HG03442 (cell line): ENCODE results near the gene ASB10.

Experiments used
- ATAC-seq: cut with Tn5 transposase; IDR thresholded peaks from one replicate; pipeline ENCODE4 v1.9.1; 2021; ENCODE audit warnings: mild to moderate bottlenecking, moderate library complexity; ENCODE audit not compliant: unreplicated experiment

The ASB10 gene

DNA sequence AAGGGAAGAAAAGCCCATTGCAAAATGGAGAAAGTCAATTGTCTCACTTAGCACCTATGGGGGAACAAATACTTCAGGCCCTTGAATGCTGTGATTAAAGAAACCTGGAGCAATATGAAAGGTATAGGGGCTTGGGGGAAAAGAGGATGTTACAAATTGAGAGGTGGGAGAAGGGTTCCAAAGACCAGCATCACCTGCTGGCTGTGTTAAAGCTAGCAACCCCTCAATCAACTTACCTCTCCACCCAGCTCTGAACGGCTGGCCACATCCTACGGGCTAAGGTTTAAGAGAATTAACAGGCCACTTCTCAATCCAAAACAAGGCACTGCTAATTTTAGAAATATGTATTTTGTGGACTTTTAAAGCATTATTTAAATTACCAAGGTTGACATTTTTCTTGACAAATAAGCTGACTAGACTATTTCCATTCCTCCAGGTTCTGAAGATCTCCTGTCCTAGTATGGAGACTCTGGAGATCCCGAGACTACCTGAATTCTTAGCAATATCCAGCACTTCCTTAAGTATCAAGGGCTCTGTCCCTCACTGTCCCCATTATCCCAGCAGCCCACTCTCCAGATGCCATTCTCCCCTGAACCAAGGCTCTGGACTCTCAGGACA, 24.2 kb upstream of the ASB10 start:
- no peak for ATAC-seq

DNA sequence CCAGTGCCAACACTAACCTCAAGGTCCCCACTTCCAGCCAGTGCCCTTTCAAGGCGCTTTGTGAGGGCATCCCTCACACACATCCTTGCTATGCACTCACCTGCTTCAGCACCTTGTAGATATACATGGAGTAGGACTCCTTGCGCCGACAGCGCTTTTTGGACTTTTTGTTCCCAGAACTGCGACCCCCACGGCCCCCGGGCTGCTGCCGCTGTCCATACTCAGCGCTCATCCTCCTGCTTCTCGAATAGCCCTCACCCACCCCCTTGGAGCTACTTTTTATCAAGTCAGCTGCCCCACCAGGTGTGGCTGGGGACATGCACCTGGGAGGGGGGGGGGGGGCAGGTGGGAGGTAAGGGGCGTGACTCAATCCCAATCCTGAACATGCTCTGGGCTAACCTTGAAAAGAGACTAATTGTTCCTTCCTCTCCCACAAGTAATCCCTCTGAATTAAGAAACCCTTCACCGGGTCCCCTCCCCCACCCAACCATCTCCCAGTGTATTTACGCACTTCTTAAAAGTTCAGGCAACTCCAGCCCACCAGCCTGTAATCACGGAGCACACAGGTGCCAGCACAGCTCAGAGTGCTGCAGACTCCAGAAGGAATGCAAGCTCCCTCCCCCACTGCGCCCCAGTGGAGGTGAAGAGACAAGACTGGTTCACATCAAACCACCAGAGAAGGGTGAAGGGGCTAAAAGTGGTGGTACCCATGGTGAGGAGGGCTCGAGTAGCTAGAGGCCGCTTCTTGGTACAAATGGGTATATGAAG, 23.2 kb upstream of the ASB10 start, which contains the start of gene H2BK1:
Gene H2BK1 (minus strand): TSS at position 402 of the 768 bp plus-strand sequence. CDS start 170 bp downstream, at position 232.
- ATAC-seq = no peak

DNA sequence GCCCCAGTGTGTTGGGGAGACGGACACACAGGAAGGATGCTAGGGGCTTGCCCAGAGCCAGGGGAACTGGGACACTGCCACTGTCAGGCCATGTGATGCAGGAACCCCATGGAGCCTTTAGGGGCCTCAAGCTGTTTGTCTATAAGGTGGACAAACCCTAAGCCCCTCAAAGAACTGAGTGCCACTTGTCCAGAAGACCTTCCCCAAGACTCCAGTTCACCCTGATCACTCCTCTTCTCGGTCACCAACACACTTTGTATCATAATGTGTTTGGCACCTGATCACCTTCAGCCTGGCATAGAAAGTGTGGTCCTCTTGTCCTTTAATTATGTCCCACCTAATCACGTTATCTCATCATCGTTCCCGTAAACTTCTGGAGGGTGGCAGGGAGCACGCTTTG, 22.5 kb upstream of the ASB10 start:
- no peak for ATAC-seq

DNA sequence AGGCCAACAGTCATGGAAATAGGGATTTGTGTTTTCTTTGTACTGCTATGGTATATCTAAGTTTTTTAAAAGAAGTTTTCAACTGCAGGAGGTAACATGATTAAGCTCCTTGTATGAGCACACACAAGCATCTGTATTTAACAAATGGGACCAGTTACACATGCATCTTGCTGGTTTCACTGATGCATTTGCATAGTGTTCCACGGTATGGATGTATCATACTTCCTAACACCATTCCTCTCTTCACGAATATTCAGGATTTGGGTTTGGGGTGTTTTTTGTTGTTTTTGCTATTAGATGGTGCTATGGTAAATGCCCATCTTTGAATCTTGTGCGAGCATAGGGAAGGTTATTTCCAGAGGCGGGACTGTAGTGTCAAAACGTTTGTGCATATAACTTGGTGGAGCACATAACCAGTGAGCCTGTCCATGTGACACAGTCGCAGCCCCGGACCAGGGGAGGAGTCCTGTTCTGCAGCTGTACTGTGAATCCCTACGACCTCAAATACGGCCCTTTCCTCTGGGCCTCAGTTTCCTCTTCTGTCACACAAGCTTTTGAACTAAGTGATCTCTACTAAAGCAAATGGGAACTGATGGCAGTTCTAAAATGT, 21.3 kb upstream of the ASB10 start:
- no peak for ATAC-seq

DNA sequence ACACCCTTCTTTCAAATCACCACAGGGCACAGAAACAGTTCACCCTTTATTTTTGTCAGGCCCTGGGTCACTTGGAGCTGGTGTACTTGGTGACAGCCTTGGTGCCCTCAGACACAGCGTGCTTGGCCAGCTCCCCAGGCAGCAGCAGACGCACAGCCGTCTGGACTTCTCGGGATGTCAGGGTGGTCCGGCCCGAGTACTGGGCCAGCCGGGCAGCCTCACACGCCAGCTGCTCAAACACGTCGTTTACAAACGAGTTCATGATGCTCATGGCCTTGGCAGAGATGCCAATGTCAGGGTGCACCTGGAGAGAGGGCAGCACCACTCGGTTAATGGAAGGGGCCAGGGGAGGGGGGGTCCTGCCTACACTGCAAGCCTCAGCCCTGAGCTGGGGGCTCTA, 20.8 kb upstream of the ASB10 start:
- ATAC-seq = no peak

DNA sequence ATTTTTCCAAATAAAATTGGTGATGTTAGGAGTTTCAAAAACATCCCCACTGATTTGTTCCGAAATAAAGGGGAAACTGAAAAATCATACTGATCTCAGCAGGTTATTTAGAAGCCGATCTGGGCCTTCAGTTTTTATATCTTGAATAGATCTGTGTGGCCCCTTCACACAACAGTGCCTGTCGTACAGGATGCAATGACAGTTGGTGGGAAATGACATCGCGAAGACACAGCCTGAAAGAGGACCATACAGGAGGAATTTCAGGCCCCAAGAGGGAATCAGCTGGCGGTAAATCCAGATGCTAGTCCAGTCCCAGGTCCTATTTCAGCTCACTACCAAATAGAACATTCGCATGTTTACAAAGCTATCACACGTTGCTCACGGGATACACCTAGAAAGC, 20.3 kb upstream of the ASB10 start:
- no peak for ATAC-seq

DNA sequence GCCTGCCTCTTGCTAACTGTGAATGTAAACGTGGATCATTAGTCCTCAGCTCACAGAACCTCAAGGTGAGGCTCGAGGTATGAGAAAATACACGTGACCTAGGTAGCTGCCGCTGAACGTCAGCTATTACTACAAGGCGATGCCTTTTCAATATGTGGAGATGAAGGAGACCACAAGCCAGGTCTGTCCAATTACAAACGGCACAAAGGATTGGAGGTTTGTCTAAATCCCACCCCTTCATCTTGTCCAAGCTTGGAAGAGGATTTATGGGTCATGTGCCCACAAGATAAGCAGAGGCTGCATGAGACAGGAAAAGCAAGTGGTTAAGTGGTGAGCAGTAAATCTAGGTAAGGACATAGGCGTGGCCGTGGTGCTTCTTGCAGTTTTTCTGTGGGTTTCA, 19.9 kb upstream of the ASB10 start:
- no peak for ATAC-seq

DNA sequence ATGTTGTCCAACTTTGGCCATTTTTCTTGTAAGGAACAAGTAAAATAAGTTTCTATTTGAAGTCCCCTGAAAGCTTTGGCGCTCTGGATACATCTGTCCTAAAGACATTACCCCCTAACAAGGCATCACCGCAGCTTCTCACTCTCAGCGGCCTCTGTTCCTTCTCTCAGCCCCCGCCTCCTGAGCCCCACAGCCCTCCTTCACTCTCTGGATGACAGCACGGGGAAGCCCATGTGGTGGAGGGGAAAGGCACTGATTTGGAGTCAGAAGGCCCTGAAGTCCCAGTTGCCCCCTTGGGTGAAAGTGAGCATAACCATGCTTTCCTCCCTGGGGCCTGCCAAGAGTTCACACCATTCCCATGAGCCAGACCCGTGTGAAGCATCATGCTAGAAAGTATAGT, 18.7 kb upstream of the ASB10 start:
- ATAC-seq = no peak

DNA sequence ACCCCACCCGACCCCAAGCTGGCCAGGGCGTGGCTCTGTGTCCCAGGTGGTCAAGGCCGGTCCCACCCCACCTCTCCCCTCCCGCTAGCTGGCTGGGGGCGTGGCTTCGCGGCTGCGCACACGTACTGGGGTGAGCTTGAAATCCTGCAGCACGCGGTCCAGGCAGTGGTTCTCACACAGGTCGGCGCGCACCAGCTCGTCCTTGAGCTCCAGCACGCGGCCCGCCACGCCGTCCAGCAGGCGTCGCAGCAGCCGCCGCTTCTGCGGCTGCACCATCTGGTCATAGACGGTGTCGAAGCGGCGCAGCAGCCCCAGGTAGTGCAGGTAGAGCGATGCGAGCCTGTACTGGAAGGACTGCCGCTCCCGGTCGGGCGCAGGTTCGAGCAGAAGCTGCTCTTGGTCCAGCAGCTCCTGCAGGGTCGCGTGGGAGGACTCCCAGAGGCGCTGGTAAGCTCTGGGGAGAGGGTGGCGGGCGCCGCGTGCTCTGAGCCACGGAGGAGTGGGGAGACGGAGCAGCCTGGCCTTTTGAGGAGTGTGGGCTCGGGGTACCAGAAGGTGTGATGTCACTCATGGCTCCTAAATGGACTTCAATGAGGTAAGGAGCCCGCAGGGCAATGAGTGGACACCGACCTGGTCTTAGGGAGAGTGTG, 17.5 kb upstream of the ASB10 start:
- no peak for ATAC-seq

DNA sequence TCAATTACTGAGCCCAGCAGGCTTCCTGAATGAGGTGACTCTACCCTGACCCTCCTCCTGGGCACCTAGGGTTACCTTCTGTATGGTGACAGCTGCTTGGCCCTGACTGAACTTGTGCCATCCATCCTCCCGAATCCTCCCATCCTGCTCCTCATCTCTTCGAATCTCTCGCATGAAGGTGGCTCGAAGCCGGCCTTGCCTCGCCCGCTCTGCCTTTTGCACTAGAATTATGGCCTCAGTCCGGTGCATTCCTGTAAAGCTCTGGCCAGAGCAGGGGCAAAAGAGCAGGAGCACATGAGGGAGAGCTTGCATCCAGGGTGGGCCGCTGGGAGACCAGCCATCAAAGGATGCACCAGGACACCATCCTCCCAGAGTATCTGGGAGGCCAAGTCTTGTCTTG, 15.8 kb upstream of the ASB10 start:
- no peak for ATAC-seq

DNA sequence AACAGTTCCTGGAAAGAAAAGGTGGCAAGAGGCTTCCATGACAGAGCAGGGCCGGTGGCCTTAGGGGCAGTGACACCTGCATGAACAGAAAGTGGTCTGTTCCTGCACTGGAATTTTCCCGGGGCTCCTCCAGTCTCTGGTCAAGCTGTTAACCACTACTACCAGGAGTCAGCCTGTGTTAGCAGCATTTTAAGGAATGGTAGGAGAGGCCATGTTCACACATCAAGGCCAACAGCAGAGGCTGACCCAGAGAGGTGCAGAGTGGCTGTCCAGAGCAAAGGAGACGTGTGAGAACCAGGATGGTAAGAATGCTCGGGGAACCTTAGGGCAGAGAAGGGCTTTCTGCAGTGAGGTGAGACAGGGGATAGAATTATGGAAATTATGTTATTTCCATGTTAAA, 14.7 kb upstream of the ASB10 start:
- ATAC-seq = no peak

DNA sequence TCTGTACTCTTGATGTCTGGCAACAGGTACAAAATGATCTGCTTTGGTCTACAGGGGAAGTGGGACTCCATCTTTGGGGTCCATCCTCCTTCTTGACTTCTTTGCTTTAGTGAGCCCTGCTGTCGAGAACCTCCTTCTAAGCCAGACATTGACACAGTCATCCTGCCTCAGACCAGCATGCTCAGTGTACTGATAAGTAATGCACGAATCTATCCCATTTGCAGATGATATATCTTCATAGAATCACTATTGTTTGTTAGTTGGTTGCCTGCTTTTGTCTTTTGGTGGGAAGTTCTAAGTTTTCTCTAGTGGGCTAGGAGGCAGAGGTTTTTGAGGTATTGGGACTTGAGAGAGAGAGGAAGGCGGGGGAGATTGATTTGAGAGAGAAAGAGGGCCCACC, 14.3 kb upstream of the ASB10 start:
- no peak for ATAC-seq

DNA sequence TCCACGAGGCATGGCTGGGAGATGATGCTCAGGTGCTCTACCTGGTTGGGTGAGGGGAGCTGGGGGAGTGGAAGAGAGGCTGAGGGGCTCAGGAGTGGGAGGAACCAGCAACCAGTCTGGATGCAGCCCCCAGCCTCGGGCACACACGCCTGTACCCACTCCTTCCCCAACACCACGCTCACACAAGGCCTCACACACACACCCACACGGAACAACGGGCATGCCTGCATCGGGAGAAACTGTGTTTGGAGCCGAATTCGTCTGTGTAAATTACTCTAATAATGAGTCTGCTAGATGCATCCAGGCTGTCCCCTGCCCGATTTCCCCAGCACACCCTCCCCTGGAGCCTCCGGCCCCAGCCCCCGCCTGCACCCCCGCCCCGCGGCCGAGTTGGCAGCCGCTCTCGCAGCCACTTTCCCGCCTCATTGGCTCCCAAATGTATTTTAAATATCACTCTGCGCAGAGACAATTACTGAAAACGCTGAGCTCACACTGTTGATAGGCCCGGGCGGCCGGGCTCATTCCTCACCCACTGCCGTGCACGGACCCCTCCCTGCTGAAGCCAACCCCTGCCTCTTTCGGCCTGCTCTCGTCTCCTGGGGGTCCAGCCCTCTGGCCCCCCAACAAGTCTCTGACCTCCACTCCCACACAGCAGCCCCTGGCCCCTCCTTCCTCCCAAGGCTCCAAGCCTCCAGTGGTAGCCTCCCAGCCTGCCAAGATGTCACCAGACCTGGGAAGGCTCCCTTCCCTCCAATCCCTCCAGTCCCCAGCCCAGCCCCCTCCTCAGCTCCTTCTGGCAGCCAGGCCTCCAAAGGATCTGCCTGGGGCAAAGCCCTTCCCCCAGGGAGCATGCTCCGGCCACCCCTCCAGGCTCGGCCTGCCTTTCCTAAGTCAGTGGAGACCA, 12.1 kb upstream of the ASB10 start:
- no peak for ATAC-seq

DNA sequence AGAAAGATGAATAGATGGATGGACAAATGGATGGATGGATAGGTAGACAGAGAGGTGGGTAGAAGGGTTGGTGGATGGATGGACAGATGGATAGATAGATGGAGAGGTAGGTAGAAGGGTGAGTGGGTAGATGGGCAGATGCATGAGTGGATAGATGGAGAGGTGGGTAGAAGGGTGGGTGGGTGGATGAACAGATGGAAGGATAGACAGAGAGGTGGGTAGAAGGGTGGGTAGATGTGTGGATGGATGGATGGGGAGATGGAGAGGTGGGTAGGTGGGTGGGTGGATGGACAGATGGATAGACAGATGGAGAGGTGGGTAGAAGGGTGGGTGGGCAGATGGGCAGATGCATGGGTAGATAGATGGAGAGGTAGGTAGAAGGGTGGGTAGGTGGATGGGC, 10.9 kb upstream of the ASB10 start:
- ATAC-seq = no peak

DNA sequence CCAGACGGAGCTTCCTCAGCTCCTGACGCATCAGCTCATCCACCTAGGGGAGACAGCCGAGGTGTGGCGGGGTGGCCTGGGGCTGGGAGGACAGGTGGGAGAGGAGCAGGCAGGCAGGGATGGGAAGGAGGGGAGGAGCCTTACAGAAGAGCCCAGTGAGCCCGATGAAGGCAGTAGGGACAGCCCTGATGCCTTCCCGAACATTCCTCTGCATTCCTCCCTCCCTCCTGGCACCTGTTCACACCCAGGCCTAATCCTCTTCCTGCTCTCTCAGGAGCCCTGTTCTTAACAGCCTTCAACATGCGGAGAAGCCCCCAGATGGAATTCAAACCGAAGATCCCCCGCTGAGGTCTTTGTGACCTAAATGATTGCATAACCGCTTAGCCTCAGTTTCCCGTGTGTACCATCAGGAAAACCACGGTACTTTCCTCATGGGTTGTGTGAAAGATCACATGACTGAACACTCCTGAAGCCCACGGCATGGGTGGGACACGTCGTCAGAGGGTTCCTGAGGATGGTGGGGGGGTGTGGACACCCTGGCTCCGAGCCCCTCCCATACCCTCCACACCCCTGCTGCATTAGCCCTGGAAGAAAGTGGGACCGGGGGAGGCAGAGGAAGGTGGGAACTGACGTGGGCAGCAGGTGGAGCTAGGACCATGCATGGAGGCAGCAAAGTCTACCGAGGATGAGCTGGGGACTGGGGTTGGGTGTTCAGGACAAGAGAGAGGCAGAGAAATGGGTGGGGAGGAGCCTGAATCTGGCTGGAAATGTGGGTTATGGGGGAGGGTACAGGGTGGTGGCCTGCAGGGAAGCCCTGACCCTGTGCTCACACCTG, 8.8 kb upstream of the ASB10 start:
- ATAC-seq = no peak

DNA sequence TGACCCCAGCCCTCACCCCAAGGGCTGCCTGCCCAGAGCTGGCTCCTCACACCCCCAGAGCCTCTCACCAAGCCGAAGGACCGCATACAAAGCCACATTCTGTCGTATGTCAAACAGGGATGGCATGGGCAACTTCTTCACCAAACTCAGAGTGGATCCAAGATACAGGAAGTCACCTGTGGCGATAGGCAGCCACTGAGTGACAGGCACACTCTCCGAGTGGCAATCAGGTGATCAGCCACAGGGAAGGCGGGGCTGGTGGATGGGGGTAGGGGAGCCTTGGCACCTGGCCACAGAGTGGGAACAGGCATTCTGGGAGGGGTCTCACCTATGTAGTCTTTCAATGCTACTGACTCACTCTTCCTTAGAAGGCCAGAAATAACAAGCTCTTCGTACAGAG, 7.1 kb upstream of the ASB10 start:
- ATAC-seq = no peak

DNA sequence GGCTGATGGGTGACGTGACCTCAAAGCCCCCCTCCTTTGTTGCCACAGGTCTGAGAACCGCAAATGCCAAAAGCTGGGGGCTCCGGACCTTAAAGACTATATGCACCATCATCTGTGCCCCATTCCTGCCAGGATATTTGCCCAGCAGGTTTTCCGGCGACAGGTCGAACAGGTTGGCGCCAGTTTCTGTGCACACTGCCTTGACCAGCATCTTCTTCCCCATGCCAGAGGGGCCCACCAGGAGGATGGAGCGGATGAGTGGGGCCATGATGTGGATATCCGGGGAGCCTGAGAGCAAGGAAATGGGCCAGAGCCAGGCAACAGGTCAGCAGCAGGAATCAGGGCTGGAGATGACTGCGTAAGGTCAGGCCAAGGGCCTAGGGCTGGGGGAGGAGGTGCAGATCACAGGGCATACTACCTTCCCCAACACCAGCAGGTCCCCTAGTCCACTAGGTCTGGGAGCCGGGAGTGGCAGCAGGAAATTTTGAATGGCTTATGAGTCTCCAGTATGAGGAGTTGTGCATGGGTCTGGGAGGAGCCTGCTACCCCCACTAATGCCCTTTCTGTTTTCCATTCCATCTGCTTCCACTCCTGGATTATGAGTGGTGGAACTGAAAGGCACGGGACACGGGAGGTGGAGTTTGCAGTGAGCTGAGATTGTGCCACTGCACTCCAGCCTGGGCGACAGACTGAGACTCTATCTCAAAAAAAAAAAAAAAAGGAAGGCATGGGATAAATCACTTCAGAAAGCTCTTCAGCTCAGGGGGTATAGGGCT, 6.3 kb upstream of the ASB10 start:
- ATAC-seq = no peak

DNA sequence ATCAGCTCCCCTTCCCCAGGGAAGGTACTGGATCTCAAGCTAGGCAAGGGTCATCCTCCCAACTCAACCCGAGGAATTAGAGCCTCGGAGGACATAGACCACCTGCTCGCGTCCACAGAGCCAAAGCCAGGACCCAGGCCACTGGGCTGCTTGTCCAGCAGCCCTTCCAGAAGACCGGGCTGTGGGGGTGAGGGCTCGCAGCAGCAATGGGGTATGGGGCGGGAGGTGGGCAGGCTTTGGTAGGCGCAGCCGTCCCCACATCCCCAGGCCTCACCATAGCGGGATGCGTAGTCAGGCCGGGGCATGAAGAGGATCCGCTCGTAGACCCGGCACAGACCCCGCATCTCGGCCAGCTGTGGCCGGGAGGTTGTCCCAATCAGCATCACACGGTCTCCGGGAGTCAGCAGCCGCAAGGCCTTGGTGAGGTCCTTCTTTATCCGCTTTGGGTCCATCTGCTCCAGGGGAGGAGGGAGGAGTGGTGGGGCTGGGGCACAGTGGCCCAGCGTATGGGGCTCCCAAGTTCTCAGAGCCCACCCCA, 5.0 kb upstream of the ASB10 start:
- ATAC-seq = no peak

DNA sequence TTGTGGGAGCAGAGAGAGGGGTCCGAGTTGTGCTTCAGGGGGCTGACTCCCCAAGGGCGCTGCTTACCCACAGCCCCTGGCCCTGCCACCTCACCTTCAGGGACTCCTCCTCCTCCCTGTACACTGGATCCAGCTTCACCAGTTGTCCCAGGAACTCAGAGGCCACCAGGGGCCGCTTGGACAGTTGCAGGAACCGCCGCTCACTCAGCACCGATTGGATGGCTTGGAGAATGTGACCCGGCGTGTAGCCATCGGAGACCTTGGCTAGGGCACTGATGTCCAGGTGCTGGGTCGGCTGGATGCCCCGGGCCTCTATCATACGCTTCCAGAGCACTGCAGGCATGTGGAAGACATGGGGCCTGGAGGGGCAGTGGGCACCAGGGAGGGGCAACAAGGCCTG, 4.5 kb upstream of the ASB10 start:
- ATAC-seq = no peak
